ENCODE data around the gene ZBTB20.

DNA sequence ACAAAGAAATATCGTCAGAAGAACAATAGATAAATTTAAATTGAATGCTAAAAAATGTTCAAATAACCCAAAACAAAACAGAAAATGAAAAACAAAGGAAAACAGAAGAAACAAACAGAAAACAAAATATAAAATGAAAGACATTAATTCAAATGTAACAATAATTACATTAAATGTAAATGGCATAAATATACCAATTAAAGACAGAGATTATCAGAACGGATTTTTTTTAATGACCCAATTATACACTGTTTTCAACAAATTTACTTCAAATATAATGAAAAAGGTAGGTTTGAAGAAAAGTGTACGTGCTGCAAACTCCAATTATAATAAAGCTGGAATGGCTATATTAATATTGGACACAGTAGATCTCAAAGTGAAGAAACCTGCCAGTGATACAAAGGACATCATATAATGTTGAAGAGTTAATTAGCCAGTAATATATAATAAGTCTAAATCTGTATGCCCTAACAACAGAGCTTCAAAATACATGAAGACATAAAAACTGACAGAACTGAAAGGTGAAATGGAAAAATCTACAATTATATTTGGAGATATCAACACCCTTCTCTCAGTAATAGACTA, 193.8 kb downstream of the ZBTB20 start:
- TF ChIP-seq, protein P1, sequence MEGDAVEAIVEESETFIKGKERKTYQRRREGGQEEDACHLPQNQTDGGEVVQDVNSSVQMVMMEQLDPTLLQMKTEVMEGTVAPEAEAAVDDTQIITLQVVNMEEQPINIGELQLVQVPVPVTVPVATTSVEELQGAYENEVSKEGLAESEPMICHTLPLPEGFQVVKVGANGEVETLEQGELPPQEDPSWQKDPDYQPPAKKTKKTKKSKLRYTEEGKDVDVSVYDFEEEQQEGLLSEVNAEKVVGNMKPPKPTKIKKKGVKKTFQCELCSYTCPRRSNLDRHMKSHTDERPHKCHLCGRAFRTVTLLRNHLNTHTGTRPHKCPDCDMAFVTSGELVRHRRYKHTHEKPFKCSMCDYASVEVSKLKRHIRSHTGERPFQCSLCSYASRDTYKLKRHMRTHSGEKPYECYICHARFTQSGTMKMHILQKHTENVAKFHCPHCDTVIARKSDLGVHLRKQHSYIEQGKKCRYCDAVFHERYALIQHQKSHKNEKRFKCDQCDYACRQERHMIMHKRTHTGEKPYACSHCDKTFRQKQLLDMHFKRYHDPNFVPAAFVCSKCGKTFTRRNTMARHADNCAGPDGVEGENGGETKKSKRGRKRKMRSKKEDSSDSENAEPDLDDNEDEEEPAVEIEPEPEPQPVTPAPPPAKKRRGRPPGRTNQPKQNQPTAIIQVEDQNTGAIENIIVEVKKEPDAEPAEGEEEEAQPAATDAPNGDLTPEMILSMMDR (IDR thresholded peaks at IDR 0.05; ENCODE audit: insufficient read depth, low read length, poor library complexity, severe bottlenecking) = no peak
- no peak for TF ChIP-seq EZH2phosphoT487 (conservative IDR thresholded peaks at IDR 0.05; ENCODE audit: low read length)

Data from SU-DHL-6 (cell line).